HG03135 (cell line): ENCODE results near the gene COQ2.
"Not testable (repeated sequence)": the region's sequence is repeated elsewhere in the genome, so short reads cannot be mapped to it uniquely, and the experiment has no call there.

ENCODE experiments used
- ATAC-seq: cut with Tn5 transposase; IDR thresholded peaks from one replicate; pipeline ENCODE4 v1.9.1; 2021; ENCODE audit warnings: mild to moderate bottlenecking, moderate library complexity; ENCODE audit not compliant: unreplicated experiment

Gene COQ2, protein sequence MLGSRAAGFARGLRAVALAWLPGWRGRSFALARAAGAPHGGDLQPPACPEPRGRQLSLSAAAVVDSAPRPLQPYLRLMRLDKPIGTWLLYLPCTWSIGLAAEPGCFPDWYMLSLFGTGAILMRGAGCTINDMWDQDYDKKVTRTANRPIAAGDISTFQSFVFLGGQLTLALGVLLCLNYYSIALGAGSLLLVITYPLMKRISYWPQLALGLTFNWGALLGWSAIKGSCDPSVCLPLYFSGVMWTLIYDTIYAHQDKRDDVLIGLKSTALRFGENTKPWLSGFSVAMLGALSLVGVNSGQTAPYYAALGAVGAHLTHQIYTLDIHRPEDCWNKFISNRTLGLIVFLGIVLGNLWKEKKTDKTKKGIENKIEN

DNA sequence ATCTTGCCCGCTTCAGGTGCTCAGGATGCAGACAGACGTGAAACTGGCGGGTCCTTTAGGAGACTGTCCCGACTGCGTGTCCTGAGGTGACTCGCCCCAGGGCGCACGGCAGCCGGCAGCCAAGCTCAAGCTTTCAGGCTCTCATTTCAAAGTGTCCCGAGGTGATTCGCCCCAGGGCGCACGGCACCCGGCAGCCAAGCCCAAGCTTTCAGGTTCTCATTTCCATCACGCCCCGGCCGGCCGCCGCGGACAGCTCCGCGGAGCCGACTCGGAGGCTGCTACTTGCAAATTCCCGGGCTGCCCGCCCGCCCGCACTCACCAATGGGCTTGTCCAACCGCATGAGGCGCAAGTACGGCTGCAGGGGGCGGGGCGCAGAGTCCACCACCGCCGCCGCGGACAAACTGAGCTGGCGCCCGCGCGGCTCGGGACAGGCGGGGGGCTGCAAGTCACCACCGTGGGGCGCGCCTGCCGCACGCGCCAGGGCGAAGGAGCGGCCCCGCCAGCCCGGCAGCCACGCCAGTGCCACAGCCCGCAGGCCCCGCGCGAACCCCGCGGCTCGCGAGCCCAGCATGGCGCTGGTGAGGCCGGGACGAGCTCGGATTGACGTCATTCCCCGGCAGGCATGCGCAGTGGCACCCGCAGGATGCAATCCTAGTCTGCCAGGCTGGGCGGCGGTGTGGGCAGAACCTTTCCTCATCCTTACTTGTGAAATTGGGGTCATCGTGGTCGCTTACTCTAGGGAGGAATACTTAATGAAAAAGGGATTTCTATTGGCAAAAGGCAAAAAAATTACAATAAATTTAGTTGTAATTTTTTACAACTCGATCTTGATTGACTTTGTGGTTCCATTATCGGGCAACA is at the start of gene COQ2:
Gene COQ2 (minus strand): TSS at position 606 of the 862 bp plus-strand sequence. CDS start 34 bp downstream, at position 572.
- peak; percentile 82 for ATAC-seq

DNA sequence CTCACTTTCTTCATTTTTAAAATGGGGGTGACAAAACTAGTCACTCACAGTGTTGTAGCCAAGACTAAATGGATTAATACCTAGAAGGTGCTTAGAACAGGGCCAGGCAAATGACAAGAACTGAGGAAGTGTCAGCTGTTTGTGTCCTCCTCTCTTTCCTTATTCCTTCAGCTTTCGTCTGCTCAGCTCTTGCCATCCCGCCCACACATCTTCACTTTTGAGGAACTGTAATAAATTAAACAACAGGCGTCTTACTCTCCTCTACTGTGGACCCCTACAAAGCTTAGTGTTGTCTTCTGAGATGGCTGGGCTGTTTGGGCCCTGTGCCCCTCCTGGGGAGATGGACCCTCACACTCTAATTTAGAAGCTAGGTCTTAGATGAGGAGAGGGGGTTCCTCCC is 47.4 kb upstream of the COQ2 start:
- ATAC-seq, result no peak

DNA sequence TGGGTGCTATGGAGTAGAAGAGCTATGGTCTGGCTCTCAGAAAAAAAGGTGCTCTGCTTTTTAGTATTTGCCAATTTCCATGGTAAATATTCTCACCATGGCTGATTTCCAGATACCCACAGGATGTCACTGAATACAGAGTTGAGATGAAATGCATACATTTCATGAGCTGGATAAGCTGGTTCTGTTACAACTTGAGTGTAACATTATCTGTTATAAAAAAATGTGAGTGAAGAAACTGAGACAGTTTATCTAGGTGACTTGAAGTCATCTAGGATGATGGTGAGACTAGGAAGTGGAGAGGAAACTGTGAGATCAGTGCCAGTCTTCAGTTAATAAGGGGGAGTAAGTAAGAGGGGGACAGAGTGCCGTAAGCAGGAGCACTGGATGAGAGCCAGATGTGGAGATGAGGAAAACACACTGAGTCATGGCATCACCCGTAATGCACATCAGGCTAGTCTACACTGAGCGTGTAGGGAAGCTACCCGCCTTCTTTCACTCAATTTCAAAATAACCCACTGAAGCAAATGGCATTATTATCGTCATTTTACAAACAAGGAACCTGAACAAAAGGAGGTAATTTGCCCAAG is 45.0 kb upstream of the COQ2 start:
- no peak for ATAC-seq

DNA sequence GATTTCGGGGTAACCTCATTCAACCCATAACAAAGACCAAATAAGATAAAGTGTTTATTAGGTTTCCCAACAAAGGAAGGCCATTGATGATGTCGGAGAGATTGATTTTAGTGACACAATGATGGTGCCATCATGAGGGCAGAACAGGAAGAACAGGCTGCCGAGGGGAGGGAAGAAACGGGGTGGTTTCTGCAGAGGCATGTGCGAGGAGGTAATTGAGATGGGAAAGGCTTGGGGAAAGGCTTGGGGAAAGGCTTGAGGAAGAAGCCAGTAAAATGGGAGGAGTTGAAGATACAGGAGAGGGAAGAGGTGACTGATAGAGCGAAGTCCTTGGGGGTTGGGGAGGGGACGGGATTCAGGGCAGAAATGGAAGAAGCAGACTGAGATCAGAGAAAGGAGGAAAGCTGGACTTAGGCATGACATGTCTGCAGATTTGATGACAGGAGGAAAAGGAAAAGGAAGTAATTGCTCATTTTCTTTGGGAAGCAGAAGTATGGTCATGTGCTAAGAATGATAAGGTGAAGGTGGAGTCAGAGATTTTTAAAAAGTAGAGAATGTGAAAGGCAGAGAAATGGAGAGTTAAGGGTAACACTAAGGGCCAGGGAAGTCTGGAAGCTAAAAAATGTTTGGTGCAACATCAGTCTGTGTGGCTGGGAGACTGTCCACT is 44.1 kb upstream of the COQ2 start:
- no peak for ATAC-seq

DNA sequence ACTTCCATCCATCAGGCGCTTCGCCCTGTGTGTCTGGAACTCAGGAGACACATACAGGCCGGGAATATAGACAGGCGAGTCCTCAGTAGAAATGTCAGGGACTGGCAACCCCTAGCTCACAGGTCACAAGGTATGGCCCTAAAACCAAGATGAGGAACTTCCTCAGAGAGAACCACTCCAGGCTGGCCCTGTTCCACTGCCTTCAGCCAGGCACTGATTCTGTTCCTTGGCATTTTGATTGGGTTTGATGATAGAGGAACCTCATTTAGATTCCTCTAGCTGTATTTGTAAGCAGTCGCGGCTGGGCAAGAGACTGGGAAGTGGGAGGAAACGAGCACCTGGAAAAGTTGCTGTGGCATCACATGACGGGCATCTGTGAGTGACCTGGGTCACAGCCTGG is 41.9 kb upstream of the COQ2 start:
- no peak for ATAC-seq

DNA sequence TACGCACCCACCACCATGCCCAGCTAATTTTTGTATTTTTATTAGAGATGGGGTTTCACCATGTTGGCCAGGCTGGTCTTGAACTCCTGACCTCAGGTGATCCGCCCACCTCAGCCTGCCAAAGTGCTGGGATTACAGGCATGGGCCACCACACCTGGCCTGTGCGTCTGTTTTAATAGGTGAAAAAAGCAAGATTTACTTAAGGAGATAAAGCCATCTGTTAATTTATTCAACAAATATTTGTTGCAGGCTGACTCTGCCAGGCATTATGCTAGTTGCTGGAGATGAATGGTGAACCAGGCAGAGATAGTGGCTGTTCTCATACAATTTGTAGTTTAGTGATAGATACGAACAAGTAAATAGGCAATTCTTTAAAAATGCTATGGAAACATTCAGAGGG is 40.7 kb upstream of the COQ2 start:
- ATAC-seq, result not testable (repeated sequence)

DNA sequence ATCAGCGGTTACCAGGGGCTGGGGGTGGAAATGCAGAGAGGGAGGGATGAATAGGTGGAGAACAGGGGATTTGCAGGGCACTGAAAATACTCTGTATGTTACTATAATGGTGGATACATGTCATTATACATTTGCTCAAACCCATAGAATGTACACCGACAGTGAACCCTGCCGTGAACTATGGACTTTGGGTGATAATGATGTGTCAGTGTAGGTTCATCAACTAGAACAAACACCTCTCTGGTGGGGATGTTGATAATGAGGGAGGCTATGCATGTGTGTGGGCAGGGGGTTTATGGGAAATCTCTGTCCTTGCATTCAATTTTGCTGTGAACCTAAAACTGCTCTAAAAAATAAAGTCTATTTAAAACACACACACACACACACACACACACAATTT is 38.5 kb upstream of the COQ2 start:
- ATAC-seq, result no peak

DNA sequence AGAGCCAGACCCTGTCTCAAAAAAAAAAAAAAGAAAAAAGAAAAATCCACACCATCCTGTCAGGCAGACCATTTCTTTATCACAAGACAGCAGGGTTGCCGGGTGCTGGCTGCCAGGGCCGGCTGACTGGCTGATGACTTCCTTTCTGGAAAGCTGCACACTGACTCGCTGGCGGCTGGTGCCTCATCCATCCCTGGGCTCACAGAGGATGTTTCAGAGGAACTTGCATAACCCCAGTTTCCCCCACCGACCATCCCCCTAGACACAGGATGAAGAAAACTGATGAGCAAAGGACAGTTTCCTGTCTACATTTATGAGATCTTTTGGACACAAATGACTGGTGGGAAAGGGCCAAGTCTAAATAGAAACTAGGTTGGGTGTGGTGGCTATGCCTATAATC is 36.0 kb upstream of the COQ2 start:
- ATAC-seq, result no peak

DNA sequence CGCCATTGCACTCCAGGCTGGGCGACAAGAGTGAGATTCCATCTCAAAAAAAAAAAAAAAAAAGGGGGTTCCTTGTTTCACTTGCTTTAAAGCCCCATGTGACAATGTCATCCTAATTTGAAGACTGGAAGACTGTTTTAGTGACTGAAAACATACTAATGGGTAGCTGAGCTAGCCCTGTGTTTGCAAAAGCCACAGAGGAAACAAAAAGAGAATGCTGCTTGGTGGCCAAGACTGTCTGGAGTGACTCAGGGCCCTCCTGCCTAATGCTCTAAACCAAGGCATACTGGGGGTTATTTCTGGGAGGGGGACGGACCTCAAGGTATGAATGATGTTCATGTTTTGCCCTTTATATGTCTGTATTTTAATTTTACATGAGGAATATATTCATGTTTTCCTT is 34.1 kb upstream of the COQ2 start:
- no peak for ATAC-seq

DNA sequence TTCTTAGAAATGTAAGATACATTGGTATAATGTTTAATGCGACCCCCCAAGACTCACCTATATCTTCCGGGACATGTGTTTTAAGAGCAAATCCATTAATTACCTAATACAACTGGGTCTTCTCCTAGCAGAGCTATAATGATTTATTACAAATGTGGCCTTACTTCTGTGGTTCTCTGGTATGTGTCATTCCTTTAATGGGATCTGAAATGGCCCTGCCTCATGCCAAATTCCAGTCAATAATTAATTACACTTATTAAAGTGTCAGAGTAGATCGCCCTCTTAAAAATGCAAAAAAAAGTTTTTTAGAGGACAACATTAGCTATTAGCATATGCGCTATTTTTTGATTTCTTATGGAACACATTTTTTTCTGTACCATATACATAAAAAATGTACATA is 33.1 kb upstream of the COQ2 start:
- no peak for ATAC-seq

DNA sequence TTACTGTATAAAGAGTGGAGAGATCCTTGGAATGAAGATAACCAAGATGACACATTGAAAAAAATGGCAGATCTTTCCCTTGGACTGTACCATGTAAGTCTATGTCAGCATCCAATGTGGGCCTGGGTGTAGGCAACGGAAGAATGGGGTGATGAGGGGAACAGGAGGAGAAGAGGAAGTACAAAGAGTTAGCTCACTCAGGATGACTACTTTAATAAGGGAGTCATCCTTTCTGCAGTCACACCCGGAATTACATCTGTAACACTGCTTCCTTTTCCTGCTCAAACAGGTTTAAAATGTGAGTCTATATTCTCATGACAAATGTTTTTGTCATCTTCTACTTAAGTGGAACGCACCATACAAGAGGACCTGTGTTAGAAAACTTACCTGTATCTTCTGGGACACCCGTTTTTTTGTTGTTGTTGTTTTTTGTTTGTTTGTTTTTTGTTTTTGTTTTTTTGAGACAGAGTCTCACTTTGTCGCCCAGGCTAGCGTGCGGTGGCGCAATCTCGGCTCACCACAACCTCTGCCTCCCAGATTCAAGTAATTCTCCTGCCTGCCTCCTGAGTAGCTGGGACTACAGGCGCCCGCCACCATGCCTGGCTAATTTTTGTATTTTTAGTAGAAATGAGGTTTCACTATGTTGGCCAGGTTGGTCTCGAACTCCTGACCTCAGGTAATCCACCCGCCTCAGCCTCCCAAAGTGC is 32.0 kb upstream of the COQ2 start:
- no peak for ATAC-seq

DNA sequence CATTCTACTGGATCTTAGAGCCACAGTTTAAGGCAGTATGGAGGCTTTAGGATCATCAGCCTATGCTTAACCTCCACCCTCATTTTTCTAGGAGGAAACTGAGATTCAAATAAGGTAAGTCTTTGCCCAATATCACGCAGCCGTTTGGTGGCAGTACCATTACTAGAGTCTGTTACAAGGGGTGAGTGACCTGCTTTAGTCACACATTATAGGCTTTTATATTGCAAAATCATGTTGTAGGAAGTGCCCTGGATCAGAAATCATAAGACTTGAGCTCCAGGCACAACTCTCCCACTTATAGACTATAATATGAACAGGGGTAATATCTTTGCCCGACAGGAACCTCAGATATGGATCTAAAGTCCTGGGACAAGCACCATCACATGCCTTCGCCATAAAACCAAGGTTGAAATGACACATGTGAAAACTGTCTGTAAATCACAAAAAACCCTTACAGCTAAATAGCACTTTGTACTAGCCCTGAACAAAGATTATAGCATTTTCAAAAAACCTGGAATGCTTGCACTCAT is 30.8 kb upstream of the COQ2 start:
- ATAC-seq, result no peak

DNA sequence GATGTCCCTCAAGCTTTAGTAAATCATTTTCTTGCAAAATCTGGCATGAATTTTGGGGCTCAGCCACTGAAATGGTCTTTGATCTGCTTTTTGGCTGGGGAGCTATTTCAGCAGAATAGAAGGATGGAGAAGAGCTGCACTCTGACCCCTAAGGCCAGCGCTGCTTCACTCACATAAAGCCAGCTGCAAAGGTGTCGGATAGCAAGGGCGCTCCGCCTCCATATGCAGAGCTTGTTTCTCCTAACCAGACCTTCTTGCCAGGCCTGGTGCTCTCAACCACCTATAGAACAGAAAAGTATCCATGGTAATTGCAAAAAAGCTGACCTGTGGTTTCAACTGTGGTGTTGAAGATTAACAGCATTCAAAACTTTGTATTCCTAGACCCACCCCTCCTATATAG is 24.1 kb upstream of the COQ2 start:
- ATAC-seq, result no peak

DNA sequence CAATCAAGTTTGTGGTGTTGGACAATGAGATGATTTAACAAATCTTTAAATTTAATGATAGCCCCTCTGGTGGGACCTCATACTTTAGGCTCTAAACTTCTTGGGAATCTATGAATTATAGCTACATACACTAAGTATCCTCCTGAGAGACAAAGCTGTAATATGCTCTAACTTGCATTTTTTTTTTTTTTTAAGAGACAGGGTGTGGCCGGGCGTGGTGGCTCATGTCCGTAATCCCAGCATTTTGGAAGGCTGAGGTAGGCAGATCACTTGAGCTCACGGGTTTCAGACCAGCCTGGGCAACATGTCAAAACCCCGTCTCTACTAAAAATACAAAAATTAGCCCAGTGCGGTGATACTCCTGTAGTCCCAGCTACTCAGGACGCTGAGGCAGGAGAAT is 23.3 kb upstream of the COQ2 start:
- ATAC-seq, result no peak

DNA sequence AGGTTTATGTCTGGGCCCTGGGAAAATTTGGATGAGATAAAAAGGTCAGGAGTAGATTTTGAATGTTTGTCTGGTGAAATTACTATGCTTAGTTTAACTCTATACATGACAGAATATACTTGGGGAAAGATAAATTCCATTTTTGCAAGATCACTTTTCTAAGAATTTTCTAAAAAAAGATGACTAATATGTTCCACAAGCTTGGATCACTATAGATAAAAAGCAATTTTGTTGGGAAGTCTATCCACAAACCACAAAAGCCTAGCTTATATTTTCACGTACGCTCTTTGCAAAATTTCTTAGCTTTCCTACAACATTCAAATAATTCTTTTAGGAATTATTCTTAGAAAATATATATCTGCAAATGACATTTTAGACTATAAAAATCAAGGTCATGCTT is 20.6 kb upstream of the COQ2 start:
- no peak for ATAC-seq

DNA sequence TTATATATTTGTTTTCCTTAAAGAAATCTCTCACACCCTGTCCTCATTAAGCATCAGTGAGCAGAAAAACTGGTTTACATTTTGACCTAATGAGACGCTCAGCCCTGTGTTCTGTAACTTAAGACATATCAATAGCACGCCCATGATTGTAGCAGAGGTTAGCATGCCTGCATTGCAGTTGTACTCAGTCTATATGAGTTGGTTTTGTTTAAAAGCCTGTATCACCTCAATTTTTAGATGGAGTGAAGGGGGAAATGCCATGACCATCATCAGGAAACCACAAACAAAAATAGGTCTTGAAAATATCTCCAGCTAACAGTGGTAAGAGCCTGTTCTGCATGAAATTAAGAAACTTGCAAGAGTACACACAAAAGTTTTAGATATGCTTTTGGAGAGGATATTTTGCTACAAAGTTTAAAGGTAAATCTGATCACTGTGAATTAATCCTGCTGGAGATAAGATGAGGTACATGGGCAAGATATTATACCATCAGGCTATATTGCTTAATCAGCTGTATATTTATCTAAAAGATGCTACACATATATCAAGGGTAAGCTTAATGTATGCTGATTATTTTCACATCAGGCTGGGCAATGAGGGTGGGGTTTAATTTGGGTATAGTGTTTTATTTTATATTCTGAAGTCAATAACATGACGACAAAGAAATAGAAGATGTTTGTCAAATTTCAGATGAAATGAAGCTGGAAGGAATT is 13.1 kb upstream of the COQ2 start:
- ATAC-seq, result no peak

DNA sequence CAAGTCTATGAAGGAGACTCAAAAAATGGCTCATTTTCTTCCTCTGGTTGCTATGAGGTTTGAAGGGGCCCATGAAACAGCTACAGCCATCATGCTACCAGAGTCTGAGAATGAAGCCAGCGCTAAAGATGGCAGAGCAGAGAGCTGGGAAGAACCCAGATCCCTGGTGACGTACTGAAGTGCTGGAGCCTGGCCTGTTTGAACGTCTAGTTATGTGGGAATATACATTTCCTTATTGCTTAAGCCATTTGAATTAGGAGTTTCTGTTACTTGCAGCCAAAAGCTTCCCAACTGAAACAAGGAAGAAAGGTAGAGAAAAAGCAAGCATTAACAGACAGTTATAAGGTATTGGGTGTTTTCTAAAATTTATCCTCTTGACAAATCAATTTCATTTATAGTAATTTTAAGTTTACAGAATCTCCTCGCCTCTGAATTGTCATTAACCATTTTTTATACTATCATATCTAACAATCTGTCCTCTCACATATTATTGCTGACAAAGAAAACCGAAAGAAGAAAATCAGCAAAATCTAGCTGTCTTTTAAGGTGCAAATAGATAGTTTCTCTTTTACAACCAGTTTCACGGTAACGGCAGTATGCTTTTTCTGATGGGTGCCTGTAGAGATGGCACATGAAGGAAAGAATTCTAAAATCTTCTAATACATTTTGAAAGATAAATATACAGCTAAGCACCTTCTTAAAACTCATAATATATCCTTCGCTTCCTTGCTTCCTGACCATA is 8.9 kb upstream of the COQ2 start:
- no peak for ATAC-seq

DNA sequence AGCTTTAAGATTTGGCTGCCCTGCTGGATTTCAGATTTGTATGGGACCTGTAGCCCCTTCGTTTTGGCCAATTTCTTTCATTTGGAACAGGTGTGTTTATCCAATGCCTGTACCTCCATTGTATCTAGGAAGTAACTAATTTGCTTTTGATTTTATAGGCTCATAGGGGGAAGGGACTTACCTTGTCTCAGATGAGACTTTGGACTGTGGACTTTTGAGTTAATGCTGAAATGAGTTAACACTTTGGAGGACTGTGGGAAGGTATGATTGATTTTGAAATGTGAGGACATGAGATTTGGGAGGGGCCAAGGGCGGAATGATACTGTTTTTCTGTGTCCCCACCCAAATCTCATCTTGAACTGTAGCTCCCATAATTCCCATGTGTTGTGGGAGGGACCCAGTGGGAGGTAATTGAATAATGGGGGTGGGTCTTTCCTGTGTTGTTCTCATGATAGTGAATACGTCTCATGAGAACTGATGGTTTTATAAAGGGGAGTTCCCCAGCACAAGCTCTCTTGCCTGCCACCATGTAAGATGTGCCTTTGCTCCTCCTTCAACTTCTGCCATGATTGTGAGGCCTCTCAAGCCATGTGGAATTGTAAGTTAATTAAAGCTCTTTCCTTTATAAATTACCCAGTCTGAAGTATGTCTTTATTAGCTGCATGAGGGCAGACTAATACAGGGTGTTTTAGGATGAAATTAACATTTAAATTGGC is 5.6 kb upstream of the COQ2 start:
- ATAC-seq, result not testable (repeated sequence)
